HL-60/S4 treated with phorbol 12-myristate 13-acetate at 8.2 ng/mL for 4 days and 3 days (cell line): ENCODE data around the gene ZNF793.

Source experiments
- in situ Hi-C: fragments of 300-500 bp; cut with MboI; formaldehyde crosslinking; loops from 2 replicates; pipeline ENCODE4 v1.15.0; 2022; ENCODE audit warnings: low sequenced_read_pairs

ZNF793 gene

DNA sequence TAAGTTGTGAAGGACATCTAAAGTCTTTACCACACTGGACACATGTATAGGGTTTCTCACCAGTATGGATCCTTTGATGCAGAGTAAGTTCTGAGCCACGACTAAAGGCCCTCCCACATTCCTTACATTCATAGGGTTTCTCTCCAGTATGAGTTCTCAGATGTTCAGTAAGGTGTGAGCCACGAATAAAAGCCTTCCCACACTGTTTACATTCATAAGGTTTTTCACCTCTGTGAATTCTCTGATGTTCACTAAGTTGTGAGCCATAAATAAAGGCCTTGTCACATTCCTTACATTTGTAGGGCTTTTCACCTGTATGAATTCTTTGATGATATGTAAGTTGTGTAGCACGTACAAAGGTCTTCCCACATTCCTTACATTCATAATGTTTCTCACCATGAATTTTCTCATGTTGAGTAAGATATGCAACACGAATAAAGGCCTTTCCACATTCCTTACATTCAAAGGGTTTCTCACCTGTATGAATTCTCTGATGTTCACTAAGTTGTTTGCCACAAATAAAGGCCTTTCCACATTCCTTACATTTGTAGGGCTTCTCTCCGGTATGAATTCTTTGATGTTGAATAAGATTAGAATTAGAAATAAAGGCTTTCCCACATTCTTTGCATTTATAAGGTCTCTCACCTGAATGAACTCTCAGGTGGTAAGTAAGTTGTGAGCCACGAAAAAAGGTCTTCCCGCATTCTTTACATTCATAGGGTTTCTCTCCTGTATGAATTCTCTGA, 58.1 kb downstream of the ZNF793 start:
- in situ Hi-C loops, result no loop called here

GRCh38 chr19:37565370-37565669, 58.6 kb downstream of the ZNF793 start:
- in situ Hi-C loops, result no loop called here

DNA sequence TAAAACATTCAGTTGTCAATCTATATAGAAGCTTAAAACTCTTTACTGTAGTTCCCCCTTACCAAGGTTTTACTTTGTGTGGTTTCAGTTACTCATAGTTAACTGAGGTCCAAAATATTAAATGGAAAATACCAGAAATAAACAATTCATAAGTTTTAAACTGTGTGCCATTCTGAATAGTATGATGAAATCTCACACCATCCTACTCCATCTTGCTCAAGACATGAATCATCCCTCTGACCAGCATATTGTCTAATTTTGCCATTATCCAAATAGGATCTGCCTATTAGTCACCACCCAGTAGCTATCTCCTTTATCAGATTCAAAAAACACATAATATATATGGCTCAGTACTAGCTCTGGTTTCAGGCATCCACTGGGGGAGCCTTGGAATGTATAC, 65.5 kb downstream of the ZNF793 start:
- in situ Hi-C loops, result no loop called here

DNA sequence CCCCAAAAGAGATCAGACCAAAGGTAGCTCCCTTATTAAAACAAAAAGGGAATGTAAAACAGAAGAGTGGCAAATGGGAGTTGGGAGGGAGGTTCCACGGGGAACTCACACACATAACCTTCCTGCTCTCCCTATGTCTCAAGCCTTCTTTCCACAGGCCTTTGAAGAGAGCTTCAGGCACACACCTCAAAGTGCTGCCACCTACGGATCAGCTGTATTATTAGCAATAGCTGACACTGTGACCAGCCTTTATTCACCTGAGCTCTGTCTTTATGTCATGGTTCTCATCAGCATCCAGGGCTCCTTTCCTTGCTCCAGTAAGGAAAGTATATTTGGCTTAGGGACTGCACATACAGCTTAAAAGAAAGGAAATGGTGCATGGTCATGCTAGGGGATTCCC, 76.6 kb downstream of the ZNF793 start:
- in situ Hi-C loops, result no loop called here
